IMR-90 (cell line): Measurements from ENCODE around the gene PRSS21.

Experiments used
- BHLHE40 ChIP-seq: fragments of 150-350 bp; IDR thresholded peaks from 2 replicates; pipeline ENCODE4 v1.6.1; 2016; ENCODE audit warnings: mild to moderate bottlenecking, low read depth, low read length
- CEBPB ChIP-seq: IDR thresholded peaks from 2 replicates; pipeline ENCODE4 v1.6.1; 2012; ENCODE audit warnings: low read depth, low read length, improper control_type of control experiment
- MXI1 ChIP-seq: IDR thresholded peaks from 2 replicates; pipeline ENCODE4 v1.6.1; 2012; ENCODE audit warnings: low read depth, mild to moderate bottlenecking, low read length, moderate library complexity, borderline replicate concordance
- NFE2L2 ChIP-seq: fragments of 150-350 bp; IDR thresholded peaks from 2 replicates; pipeline ENCODE4 v1.6.1; 2016; ENCODE audit warnings: low read depth, mild to moderate bottlenecking, low read length
- POLR2A ChIP-seq: IDR thresholded peaks from 2 replicates; pipeline ENCODE4 v1.6.1; 2012; ENCODE audit warnings: mild to moderate bottlenecking, low read depth, low read length
- RAD21 ChIP-seq: IDR thresholded peaks from 2 replicates; pipeline ENCODE4 v1.6.1; 2012; ENCODE audit warnings: low read length, improper control_type of control experiment
- RCOR1 ChIP-seq: IDR thresholded peaks from 2 replicates; pipeline ENCODE4 v1.6.1; 2012; ENCODE audit warnings: mild to moderate bottlenecking, low read length, improper control_type of control experiment; ENCODE audit not compliant: insufficient replicate concordance
- RFX5 ChIP-seq: IDR thresholded peaks from 2 replicates; pipeline ENCODE4 v1.8.0; 2012; ENCODE audit warnings: low read depth, mild to moderate bottlenecking, low read length, moderate library complexity
- SMC3 ChIP-seq: fragments of 150-350 bp; IDR thresholded peaks from 2 replicates; pipeline ENCODE4 v1.6.1; 2016; ENCODE audit warnings: low read depth, mild to moderate bottlenecking, antibody characterized with exemption, low read length, moderate library complexity
- TF ChIP-seq, protein P1 (sequence below): conservative IDR thresholded peaks from 2 replicates; pipeline ENCODE4 v1.5.1; 2012; ENCODE audit warnings: mild to moderate bottlenecking, low read depth, low read length, improper control_type of control experiment
- TF ChIP-seq, protein P2 (sequence below): fragments of 150-350 bp; IDR thresholded peaks from 2 replicates; pipeline ENCODE4 v1.6.1; 2017; ENCODE audit warnings: mild to moderate bottlenecking, antibody characterized with exemption, low read length, low read depth

DNA sequence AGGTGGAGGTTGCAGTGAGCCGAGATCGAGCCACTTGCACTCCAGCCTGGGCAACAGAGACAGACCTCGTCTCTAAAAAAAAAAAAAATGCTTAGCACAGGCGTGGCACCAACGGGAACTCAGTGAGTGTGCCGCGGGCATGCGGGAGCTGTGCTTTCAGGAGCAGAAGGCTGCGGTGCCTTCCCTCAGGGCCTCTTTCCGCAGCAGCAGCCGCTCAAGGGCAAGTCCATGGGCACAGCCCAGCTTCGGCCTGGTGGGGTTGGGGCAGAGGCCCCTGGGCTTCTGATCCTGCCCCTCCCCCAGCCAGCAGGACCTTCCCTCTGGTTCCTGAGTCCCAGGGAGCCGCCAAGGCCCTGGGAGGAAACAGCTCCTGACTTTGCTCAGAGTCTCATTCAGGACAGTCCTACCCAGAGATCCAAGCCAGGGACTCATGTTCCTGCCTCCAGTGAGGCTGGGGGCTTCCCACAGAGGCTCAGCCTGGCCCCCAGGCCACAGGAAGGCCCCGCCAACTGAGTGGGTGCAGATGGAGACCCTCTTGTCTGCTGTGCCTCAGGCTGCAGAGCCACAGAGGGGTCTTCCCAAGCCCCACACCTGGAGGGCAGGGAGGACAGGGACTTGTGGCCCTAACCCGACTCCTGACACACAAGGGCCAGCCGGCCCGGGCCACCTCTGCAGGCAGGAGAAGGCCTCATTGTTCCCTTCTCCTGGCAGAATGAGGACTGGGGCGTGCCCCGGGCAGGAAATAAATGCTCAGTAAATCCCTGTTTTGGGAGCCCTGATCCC is 9.7 kb downstream of the PRSS21 start:
- TF ChIP-seq, protein P1, sequence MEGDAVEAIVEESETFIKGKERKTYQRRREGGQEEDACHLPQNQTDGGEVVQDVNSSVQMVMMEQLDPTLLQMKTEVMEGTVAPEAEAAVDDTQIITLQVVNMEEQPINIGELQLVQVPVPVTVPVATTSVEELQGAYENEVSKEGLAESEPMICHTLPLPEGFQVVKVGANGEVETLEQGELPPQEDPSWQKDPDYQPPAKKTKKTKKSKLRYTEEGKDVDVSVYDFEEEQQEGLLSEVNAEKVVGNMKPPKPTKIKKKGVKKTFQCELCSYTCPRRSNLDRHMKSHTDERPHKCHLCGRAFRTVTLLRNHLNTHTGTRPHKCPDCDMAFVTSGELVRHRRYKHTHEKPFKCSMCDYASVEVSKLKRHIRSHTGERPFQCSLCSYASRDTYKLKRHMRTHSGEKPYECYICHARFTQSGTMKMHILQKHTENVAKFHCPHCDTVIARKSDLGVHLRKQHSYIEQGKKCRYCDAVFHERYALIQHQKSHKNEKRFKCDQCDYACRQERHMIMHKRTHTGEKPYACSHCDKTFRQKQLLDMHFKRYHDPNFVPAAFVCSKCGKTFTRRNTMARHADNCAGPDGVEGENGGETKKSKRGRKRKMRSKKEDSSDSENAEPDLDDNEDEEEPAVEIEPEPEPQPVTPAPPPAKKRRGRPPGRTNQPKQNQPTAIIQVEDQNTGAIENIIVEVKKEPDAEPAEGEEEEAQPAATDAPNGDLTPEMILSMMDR, result no peak
- TF ChIP-seq, protein P2, sequence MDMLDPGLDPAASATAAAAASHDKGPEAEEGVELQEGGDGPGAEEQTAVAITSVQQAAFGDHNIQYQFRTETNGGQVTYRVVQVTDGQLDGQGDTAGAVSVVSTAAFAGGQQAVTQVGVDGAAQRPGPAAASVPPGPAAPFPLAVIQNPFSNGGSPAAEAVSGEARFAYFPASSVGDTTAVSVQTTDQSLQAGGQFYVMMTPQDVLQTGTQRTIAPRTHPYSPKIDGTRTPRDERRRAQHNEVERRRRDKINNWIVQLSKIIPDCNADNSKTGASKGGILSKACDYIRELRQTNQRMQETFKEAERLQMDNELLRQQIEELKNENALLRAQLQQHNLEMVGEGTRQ, result no peak
- no peak for TF ChIP-seq POLR2A
- TF ChIP-seq MXI1, result no peak
- no peak for TF ChIP-seq RCOR1
- no peak for TF ChIP-seq NFE2L2
- TF ChIP-seq SMC3, result no peak
- no peak for TF ChIP-seq RAD21
- no peak for TF ChIP-seq BHLHE40
- TF ChIP-seq RFX5, result no peak
- TF ChIP-seq CEBPB, result no peak
